Ascending aorta (tissue), 2 donors: ENCODE results near the gene TSC2. TPM values are rescaled to one million over a fixed set of nuclear protein-coding genes. Genes with fewer than 3 reads are reported as not detected.
A peak's percentile ranks its signal among the peaks of the same experiment; 100 is the strongest.
"Not testable (repeated sequence)": the region's sequence is repeated elsewhere in the genome, so short reads cannot be mapped to it uniquely, and the experiment has no call there.

Experiments used
- DNase-seq, 2 donors: peaks; one replicate each; pipeline ENCODE4 v3.0.0-alpha.2; 2019; ENCODE audit warnings: low spot score in 2 of 2
- H3K27ac ChIP-seq, 2 donors: fragments of 200-600 bp; sonication (generic); one replicate each; pipeline ENCODE4 v1.5.1; 2016 to 2017; ENCODE audit warnings: mild to moderate bottlenecking in 1 of 2
- H3K27me3 ChIP-seq: fragments of 200-600 bp; sonication (generic); one replicate; pipeline ENCODE4 v1.5.1; 2017
- H3K36me3 ChIP-seq, 2 donors: fragments of 200-600 bp; sonication (generic); one replicate each; pipeline ENCODE4 v1.5.1; 2016
- H3K4me1 ChIP-seq, 2 donors: fragments of 200-600 bp; sonication (generic); one replicate each; pipeline ENCODE4 v1.5.1; 2016 to 2017; ENCODE audit warnings: mild to moderate bottlenecking in 1 of 2
- H3K4me3 ChIP-seq, 2 donors: fragments of 200-600 bp; sonication (generic); one replicate each; pipeline ENCODE4 v1.5.1; 2016 to 2017; ENCODE audit warnings: mild to moderate bottlenecking in 1 of 2
- H3K9me3 ChIP-seq, 2 donors: fragments of 200-600 bp; sonication (generic); one replicate each; pipeline ENCODE4 v1.5.1; 2016
- intact Hi-C: fragments of 100-400 bp; cut with DNase I; formaldehyde crosslinking; loops from one replicate; pipeline ENCODE4 v1.15.1; 2023
- total RNA-seq: library from RNA; depleted of rRNA; stranded (reverse); fragments of >200 nt; gene quantifications from one replicate; pipeline ENCODE4 v1.1.0, GENCODE V29; 2016
- TF ChIP-seq, protein P1 (sequence below), 3 experiments: fragments of 200-600 bp in 2 of 3; fragments of 450-650 bp in 1 of 3; sonication (generic) in 2 of 3; IDR thresholded peaks; one replicate each; pipeline ENCODE4 v1.5.1; 2016 to 2019; ENCODE audit warnings: antibody characterized with exemption in 3 of 3, mild to moderate bottlenecking in 1 of 3, moderate library complexity in 1 of 3

TSC2 gene
- total RNA-seq, 1 donor from 2014 or later = 258 TPM

DNA sequence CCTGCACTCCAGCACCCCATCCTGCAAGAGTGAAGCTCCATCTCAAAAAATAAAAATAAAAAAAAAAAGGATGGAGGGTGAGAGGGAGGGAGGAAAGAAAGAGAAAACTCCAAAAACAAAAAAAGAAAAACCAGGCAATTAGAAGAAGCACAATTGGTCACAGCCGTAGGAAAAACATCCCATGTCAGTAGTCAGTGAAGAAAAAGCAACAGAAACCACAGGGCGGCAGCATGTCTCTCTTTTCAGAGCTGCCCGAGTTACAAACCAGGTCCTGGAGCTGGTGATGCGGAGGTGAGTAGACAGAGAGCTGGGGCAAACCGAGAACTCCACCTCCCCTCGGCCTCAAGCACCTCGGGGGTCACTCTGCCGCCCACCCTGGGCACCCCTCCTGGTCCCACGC, 73.5 kb downstream of the TSC2 start:
- intact Hi-C loops = loop anchor here (1.0 kb wide), 2 partner anchors 19 to 34 kb away; partner anchors contain the start of gene TRAF7
- not testable (repeated sequence) for H3K36me3 ChIP-seq, H3K9me3 ChIP-seq, H3K27me3 ChIP-seq
- Histone ChIP-seq H3K4me3 (peak overlapping the region; percentile 47 to 62), H3K27ac (peak overlapping the region; percentile 94 to 99), H3K4me1 (peaks cover 19 to 39% of the 10 kb centered on the region in 2 donors)
- TF ChIP-seq, protein P1, sequence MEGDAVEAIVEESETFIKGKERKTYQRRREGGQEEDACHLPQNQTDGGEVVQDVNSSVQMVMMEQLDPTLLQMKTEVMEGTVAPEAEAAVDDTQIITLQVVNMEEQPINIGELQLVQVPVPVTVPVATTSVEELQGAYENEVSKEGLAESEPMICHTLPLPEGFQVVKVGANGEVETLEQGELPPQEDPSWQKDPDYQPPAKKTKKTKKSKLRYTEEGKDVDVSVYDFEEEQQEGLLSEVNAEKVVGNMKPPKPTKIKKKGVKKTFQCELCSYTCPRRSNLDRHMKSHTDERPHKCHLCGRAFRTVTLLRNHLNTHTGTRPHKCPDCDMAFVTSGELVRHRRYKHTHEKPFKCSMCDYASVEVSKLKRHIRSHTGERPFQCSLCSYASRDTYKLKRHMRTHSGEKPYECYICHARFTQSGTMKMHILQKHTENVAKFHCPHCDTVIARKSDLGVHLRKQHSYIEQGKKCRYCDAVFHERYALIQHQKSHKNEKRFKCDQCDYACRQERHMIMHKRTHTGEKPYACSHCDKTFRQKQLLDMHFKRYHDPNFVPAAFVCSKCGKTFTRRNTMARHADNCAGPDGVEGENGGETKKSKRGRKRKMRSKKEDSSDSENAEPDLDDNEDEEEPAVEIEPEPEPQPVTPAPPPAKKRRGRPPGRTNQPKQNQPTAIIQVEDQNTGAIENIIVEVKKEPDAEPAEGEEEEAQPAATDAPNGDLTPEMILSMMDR (IDR thresholded peaks at IDR 0.05) = peak; percentile 33 to 64 (median 62)
- DNase-seq = peak in 1 of 2 donors; percentile 89

DNA sequence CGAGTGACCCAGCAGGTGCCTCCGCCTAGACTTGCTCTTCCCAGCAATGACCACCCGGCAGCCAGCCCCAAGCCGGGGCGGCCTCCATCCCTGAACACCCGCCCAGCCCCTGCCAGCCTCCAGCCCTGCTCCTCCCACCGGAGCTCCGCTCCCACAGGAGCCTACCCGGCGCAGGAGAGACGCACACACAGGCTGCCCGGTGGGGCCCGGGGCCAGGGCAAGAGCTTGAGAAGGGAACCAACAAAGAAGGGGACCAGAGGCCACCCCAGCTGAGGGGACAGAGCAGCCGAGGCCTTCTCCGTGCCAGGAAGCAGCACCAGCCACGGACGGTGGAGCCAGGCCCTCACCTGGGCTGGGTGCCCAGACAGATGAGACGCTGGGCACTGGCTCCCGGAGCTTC, 74.1 kb downstream of the TSC2 start:
- Histone ChIP-seq H3K4me3 (peak overlapping the region; percentile 47 to 62), H3K9me3 (no peaks in the 10 kb centered on the region), H3K27ac (peak overlapping the region; percentile 94 to 99), H3K4me1 (peaks cover 23 to 44% of the 10 kb centered on the region in 2 donors), H3K27me3 (no peaks in the 10 kb centered on the region), H3K36me3 (peaks cover 5 to 6% of the 10 kb centered on the region in 2 donors)
- TF ChIP-seq, protein P1 (IDR thresholded peaks at IDR 0.05) = no peak
- intact Hi-C loops = loop anchor here (1.0 kb wide), 2 partner anchors 18 to 33 kb away; partner anchors contain the start of gene TRAF7
- peak in 1 of 2 donors; percentile 78 for DNase-seq

DNA sequence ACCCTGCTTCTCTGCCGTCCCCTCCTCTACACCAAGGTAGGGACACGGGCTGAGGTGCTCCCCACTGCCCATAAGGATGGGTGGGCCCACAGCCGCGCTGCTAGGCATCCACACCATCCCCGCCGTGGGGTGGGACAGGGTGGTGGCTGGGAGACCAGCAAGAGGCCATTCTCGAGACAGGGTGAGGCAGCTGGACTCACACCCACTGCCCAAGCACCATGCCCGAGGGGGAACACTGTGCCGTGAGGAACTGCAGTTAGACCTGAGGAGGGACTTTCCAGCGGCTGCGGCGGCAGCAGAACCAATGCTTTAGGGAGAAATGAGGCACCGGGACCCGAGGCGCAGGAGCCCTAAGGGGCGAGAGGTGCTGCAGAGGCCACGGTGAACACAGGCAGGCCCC, 74.6 kb downstream of the TSC2 start:
- no peak for DNase-seq
- peak overlapping the region; percentile 94 to 99 for H3K27ac ChIP-seq
- H3K4me1 ChIP-seq = peaks cover 29 to 49% of the 10 kb centered on the region in 2 donors
- H3K36me3 ChIP-seq = peaks cover under 1% of the 10 kb centered on the region in 2 donors
- intact Hi-C loops = no loop called here
- no peaks in the 10 kb centered on the region for H3K27me3 ChIP-seq
- peak overlapping the region; percentile 47 to 62 for H3K4me3 ChIP-seq
- H3K9me3 ChIP-seq = no peaks in the 10 kb centered on the region
- TF ChIP-seq, protein P1 (IDR thresholded peaks at IDR 0.05) = no peak

DNA sequence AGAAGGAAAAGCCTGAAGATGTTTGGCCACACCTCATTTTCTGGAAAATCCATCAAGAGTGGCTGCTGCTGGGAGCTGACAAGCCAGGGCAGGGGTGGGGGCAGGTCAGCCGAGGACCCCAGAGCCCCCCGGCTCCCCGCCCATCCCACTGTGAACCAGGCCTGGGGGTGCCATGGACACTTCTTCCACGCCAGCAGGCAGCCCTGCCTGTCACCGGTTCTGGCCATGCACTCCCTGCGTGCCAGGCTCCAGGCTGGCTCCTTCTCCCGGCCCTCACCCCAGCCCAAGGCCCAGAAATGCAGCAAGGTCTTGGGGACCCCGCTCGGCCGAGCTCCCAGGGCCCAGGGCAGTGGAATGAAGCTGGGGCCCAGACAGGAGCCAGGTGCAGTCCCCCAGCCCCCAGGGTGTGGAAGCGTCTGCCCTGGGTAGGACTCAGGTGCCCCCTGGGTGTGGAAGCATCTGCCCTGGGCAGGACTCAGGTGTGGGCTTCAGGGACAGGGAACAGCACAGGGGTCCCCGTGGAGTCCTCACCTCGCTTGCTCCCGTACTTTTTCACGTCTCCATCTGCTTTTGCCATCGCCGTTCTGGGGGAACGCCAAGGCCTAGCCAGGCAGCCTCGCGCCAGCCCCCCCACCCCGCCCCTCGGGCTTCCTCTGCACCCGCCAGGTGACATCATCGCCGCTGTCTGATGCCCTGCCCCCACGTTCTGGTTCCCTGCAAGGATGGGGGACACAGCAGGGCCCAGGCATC, 75.3 kb downstream of the TSC2 start:
- peak overlapping the region; percentile 47 to 62 for H3K4me3 ChIP-seq
- DNase-seq = not testable (repeated sequence)

DNA sequence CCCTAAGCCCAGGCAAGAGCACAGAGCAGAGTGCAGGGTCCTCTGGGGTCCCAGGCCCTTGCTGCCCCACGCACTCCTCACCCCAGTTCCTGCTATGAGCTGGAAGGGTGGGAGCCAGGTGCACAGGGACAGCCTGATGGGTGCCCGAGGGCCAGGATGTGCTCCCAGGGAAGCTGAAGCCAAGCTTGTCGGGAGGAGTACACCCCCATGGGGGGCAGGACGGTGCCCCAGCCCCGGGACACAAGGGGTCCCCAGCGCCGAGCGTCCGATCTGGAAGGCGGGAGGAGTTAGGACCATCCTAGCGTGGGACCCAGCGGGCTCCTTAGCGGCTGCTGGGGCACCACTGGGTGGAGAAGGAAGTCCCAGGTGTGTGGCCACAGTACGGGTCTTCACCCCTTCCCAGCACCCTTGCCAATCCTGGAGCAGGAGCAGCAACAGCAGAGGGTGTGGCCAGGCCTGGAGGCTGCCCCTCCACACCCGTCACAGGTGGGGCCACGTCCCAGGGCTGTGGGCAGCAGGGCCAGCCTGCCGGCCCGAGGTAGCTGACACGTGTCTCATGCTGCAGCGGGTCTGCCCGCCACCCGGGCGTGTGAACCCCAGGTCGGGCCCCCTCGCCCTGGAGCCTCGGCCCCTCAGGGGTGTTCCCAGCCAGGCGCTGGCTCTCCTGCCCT, 76.1 kb downstream of the TSC2 start:
- peaks cover 34 to 54% of the 10 kb centered on the region in 2 donors for H3K4me1 ChIP-seq
- DNase-seq, H3K9me3 ChIP-seq, intact Hi-C loops, H3K27me3 ChIP-seq, H3K36me3 ChIP-seq: not testable (repeated sequence)
- H3K4me3 ChIP-seq = peak overlapping the region; percentile 44 to 62
- H3K27ac ChIP-seq = peak overlapping the region; percentile 94 to 99

More for the DNA sequence above, 75.3 kb downstream of the TSC2 start:
- Histone ChIP-seq H3K27ac (peak overlapping the region; percentile 94 to 99), H3K4me1 (peaks cover 29 to 49% of the 10 kb centered on the region in 2 donors)
- H3K9me3 ChIP-seq, H3K27me3 ChIP-seq, intact Hi-C loops, H3K36me3 ChIP-seq: not testable (repeated sequence)

DNA sequence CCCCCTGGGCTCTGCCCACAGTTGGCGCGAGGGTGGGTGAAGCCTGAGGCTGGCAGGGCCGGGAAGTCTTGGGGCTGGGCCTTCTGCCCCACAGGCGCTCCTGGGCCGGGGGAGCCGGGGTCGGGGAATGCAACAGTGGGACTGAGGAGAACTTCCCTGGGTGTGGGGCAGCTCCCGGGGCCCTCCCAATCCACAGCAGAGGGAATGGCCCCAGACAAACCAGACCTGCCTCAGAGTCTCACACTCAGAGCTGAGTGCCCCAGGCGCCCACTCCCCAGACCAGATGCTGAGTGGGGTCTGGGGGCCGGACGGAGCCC, 76.5 kb downstream of the TSC2 start:
- peak overlapping the region; percentile 44 to 62 for H3K4me3 ChIP-seq
- H3K27me3 ChIP-seq, intact Hi-C loops, DNase-seq, H3K36me3 ChIP-seq, H3K9me3 ChIP-seq: not testable (repeated sequence)
- peak overlapping the region; percentile 94 to 99 for H3K27ac ChIP-seq
- peaks cover 34 to 56% of the 10 kb centered on the region in 2 donors for H3K4me1 ChIP-seq

DNA sequence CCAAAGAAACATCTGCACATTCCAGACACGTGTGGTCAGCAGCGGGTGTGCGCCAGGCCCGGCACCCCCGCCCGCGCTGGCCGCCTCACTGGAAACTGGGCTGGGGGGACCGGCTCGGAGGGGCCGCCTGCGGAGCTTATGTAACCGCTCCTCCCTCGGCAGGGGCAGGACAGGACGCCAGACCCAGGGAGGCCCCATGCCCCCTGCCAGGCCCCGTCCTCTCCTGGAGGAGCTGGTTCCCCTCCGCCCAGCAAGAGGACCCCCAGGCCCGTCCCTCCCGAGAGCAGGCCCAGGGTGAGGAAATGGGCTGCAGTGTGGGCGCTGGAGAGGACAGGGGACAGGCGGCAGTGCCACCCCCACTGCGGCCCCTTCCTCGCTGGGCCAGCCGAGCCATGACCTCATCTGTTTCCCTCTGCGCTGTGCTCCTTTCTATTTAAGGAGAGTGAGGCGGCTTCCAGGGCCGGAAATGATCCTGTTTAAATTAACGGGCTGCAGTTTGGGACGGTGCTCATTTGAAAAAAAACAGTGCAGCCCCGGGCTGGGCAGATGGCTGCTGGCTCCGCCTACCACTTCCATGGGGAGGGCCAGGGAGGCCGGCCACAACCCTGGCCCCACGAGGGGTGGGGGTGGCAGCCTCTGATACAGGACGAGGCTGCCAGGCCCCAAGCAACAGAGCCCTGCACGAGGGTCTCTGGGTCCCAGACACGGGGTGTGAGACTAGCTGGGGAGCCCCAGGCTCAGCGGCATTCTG, 77.1 kb downstream of the TSC2 start:
- peak overlapping the region; percentile 44 to 62 for H3K4me3 ChIP-seq
- H3K27ac ChIP-seq = peak overlapping the region; percentile 94 to 99
- intact Hi-C loops, H3K36me3 ChIP-seq, H3K9me3 ChIP-seq, H3K27me3 ChIP-seq: not testable (repeated sequence)
- H3K4me1 ChIP-seq = peaks cover 34 to 56% of the 10 kb centered on the region in 2 donors
- DNase-seq = peak; percentile 75 to 94

DNA sequence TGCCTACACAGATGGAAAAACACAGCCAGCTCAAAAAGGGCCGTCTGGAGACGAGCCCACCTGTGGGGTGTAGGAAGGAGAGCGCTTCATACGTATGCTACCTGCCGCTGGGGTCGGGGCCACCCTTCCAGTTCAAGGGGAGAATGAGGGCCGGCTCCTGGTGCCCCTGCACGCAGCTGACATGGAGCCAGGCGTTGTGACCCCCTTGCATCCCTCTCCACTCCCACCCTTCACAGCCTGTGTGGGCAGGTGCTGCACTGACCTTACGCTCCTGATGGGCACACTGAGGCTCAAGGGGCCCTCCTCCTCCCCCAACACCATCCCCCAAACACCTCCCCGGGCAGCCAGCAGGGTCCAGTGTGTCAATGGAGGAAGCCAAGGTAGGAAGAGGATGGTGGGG, 77.8 kb downstream of the TSC2 start:
- peak overlapping the region; percentile 44 to 62 for H3K4me3 ChIP-seq
- H3K9me3 ChIP-seq, H3K36me3 ChIP-seq, intact Hi-C loops, H3K27me3 ChIP-seq, DNase-seq: not testable (repeated sequence)
- H3K4me1 ChIP-seq = peaks cover 34 to 59% of the 10 kb centered on the region in 2 donors
- H3K27ac ChIP-seq = peak overlapping the region; percentile 94 to 99
